Panc1 (cell line): ENCODE measurements around the gene CYTH3. TPM values are rescaled to one million over a fixed set of nuclear protein-coding genes. Genes with fewer than 3 reads are reported as not detected.

Experiments used
- ATAC-seq: fragments of 200-7000 bp; cut with Tn5 transposase; 2 replicates; pipeline ENCODE4 v1.9.1; 2020; ENCODE audit warnings: mild to moderate bottlenecking, moderate library complexity
- BruUV-seq: library from RNA; stranded (reverse); fragments of 400-500 nt; replicated peaks from 2 replicates; lab custom pipeline; 2021; lab: Mats Ljungman, UMichigan
- CTCF ChIA-PET: fragments of 300-600 bp; sonication (Branson Sonifier 250); formaldehyde crosslinking; loops from one replicate; lab custom pipeline; 2022; ENCODE audit warnings: antibody characterized with exemption; lab: Charles Lee
- POLR2A ChIA-PET: fragments of 300-600 bp; sonication (Branson Sonifier 250); formaldehyde crosslinking; loops from one replicate; lab custom pipeline; 2022; ENCODE audit warnings: antibody characterized with exemption; lab: Charles Lee
- DNase-seq: peaks from one replicate; pipeline ENCODE4 v3.0.0-alpha.2; 2010; ENCODE audit warnings: low read depth, low spot score
- H3K27ac ChIP-seq: 2 replicates; pipeline ENCODE4 v1.5.1; 2011; ENCODE audit warnings: mild to moderate bottlenecking, low read length, inconsistent platforms
- H3K27me3 ChIP-seq: fragments of 200-500 bp; sonication (Bioruptor generic); 2 replicates; pipeline ENCODE4 v1.6.0; 2014; ENCODE audit warnings: low read length, inconsistent platforms; ENCODE audit not compliant: control insufficient read depth, insufficient read depth
- H3K36me3 ChIP-seq: fragments of 200-500 bp; sonication (Bioruptor generic); 2 replicates; pipeline ENCODE4 v1.5.1; 2014; ENCODE audit warnings: inconsistent platforms, mild to moderate bottlenecking, low read length, moderate library complexity; ENCODE audit not compliant: control insufficient read depth, insufficient read depth
- H3K4me1 ChIP-seq: 2 replicates; pipeline ENCODE4 v1.5.1; 2011; ENCODE audit warnings: inconsistent platforms, mild to moderate bottlenecking, low read length, moderate library complexity; ENCODE audit not compliant: control insufficient read depth, insufficient read depth
- H3K4me3 ChIP-seq, 2 experiments: 2 replicates each; pipeline ENCODE4 v1.5.1; 2011 to 2012; ENCODE audit warnings: low read depth in 2 of 2, low read length in 2 of 2, mild to moderate bottlenecking in 2 of 2, inconsistent platforms in 1 of 2, moderate library complexity in 1 of 2
- H3K9me3 ChIP-seq: fragments of 200-500 bp; sonication (Bioruptor generic); 2 replicates; pipeline ENCODE4 v1.5.1; 2014; ENCODE audit warnings: low read depth, mild to moderate bottlenecking, inconsistent platforms, low read length, moderate library complexity; ENCODE audit not compliant: control insufficient read depth, insufficient read depth
- POLR2AphosphoS5 ChIP-seq: IDR thresholded peaks from 2 replicates; pipeline ENCODE4 v1.6.1; 2012; ENCODE audit warnings: mild to moderate bottlenecking, low read depth, low read length, moderate library complexity
- SIN3A ChIP-seq: IDR thresholded peaks from 2 replicates; pipeline ENCODE4 v1.6.1; 2012; ENCODE audit warnings: low read depth, mild to moderate bottlenecking, low read length, moderate library complexity, borderline replicate concordance; ENCODE audit not compliant: insufficient read depth
- TCF7L2 ChIP-seq: IDR thresholded peaks from 2 replicates; pipeline ENCODE4 v1.6.1; 2011; ENCODE audit warnings: mild to moderate bottlenecking, low read depth, low read length, inconsistent platforms
- in situ Hi-C: cut with HindIII; loops from 2 replicates; pipeline ENCODE4 v1.10.0; 2016; ENCODE audit warnings: low sequenced_read_pairs, low pct_unique_long_range_greater_than_20kb
- intact Hi-C: fragments of 100-400 bp; cut with micrococcal nuclease; formaldehyde crosslinking; loops from one replicate; pipeline ENCODE4 v1.10.0; 2022; ENCODE audit not compliant: unreplicated experiment
- total RNA-seq: library from RNA; stranded (reverse); gene quantifications from one replicate; pipeline ENCODE4 v1.2.1, GENCODE V29; 2021; ENCODE audit not compliant: unreplicated experiment
- TF ChIP-seq, protein P1 (sequence below), 2 experiments: IDR thresholded peaks; 2 replicates each; pipeline ENCODE4 v1.6.1; 2011 to 2012; ENCODE audit warnings: low read depth in 2 of 2, control low read depth in 1 of 2, low read length in 1 of 2, mild to moderate bottlenecking in 1 of 2, moderate library complexity in 1 of 2; ENCODE audit not compliant: insufficient read depth in 1 of 2
- TF ChIP-seq, protein P2 (sequence below): fragments of 450-650 bp; IDR thresholded peaks from 2 replicates; pipeline ENCODE4 v1.5.1; 2017; ENCODE audit warnings: mild to moderate bottlenecking

The CYTH3 gene
- total RNA-seq, 1 experiment from 2014 or later, result 35.5 TPM

DNA sequence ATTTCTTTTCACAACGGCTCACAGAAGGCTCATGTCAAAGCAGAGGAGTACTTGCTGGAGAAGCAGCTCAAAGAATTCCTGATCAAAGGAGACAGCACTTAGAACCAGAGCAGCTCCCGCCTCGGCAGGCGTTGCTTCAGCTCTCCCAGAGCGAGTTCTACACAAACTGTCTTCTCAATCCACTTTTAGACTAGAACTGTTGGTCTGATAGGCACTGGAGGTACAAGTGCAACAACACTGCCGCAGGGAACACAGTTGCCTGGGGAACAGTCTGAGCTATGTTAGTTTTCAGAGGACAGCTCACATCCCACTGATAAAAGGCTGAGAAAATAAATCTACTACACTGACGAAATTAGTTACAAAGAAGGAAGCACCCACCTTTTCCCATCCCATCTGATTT, 35.4 kb downstream of the CYTH3 start:
- no peaks in the 10 kb centered on the region for H3K9me3 ChIP-seq
- no peak overlapping the region for H3K27ac ChIP-seq
- CTCF ChIA-PET, result no interaction called here
- intact Hi-C loops, result no loop called here
- H3K27me3 ChIP-seq, result no peaks in the 10 kb centered on the region
- in situ Hi-C loops, result no loop called here
- H3K36me3 ChIP-seq, result no peaks in the 10 kb centered on the region
- no peak for TF ChIP-seq POLR2AphosphoS5
- TF ChIP-seq, protein P1, sequence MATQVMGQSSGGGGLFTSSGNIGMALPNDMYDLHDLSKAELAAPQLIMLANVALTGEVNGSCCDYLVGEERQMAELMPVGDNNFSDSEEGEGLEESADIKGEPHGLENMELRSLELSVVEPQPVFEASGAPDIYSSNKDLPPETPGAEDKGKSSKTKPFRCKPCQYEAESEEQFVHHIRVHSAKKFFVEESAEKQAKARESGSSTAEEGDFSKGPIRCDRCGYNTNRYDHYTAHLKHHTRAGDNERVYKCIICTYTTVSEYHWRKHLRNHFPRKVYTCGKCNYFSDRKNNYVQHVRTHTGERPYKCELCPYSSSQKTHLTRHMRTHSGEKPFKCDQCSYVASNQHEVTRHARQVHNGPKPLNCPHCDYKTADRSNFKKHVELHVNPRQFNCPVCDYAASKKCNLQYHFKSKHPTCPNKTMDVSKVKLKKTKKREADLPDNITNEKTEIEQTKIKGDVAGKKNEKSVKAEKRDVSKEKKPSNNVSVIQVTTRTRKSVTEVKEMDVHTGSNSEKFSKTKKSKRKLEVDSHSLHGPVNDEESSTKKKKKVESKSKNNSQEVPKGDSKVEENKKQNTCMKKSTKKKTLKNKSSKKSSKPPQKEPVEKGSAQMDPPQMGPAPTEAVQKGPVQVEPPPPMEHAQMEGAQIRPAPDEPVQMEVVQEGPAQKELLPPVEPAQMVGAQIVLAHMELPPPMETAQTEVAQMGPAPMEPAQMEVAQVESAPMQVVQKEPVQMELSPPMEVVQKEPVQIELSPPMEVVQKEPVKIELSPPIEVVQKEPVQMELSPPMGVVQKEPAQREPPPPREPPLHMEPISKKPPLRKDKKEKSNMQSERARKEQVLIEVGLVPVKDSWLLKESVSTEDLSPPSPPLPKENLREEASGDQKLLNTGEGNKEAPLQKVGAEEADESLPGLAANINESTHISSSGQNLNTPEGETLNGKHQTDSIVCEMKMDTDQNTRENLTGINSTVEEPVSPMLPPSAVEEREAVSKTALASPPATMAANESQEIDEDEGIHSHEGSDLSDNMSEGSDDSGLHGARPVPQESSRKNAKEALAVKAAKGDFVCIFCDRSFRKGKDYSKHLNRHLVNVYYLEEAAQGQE (IDR thresholded peaks at IDR 0.05; ENCODE audit: insufficient read depth in 1 of 2, low read depth in 2 of 2, low read length in 1 of 2), result no peak
- TF ChIP-seq SIN3A, result no peak
- no peak for TF ChIP-seq TCF7L2
- TF ChIP-seq, protein P2, sequence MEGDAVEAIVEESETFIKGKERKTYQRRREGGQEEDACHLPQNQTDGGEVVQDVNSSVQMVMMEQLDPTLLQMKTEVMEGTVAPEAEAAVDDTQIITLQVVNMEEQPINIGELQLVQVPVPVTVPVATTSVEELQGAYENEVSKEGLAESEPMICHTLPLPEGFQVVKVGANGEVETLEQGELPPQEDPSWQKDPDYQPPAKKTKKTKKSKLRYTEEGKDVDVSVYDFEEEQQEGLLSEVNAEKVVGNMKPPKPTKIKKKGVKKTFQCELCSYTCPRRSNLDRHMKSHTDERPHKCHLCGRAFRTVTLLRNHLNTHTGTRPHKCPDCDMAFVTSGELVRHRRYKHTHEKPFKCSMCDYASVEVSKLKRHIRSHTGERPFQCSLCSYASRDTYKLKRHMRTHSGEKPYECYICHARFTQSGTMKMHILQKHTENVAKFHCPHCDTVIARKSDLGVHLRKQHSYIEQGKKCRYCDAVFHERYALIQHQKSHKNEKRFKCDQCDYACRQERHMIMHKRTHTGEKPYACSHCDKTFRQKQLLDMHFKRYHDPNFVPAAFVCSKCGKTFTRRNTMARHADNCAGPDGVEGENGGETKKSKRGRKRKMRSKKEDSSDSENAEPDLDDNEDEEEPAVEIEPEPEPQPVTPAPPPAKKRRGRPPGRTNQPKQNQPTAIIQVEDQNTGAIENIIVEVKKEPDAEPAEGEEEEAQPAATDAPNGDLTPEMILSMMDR, result no peak
- ATAC-seq (no peak), DNase-seq (no peak)
- H3K4me1 ChIP-seq, result no peaks in the 10 kb centered on the region
- BruUV-seq, result no TSS peak
- POLR2A ChIA-PET, result interaction anchor here (0.6 kb wide), 1 partner anchor 340 kb away, joined by 3 read pairs; the partner anchor contains the start of gene ZDHHC4
- H3K4me3 ChIP-seq, result no peak overlapping the region

DNA sequence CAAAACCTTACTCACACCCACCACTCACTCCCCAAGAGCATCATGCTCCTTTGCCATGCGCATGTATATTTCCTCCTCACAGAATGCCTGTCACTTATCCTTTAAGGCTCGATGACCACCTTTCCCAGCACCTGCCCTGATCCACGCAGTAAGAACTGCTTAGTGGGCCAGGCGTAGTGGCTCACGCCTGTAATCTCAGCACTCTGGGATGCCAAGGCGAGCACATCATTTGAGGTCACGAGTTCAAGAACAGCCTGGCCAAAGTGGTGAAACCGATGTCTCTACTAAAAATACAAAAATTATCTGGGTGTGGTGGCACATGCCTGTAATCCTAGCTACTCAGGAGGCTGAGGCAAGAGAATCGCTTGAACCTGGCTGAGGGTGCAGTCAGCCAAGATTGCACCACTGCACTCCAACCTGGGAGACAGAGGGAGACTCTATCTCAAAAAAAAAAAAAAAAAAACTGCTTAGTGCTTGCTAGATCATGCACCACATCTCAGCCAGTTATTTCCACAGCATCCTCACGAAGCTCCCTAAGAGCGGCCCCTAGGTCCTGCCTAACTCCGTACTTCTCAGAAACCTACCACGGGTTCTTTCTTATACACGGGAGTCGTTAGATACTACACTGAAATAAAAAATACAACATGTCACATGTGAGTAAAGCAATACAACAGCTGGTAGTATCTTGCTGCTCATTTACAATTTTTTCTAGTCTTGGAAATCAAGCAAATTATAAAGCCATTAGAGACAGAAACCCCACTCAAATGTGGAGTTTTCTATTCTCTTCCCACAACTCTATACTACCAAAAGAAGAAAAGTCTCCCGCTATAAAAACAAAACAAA, 37.2 kb downstream of the CYTH3 start:
- Histone ChIP-seq H3K27ac (no peak overlapping the region), H3K4me1 (no peaks in the 10 kb centered on the region; the same call in 1 of the 2 replicates), H3K36me3 (no peaks in the 10 kb centered on the region), H3K4me3 (no peak overlapping the region), H3K27me3 (no peaks in the 10 kb centered on the region), H3K9me3 (no peaks in the 10 kb centered on the region)
- ChIA-PET CTCF (no interaction called here), POLR2A (no interaction called here)
- TF ChIP-seq TCF7L2, result no peak
- TF ChIP-seq, protein P1 (IDR thresholded peaks at IDR 0.05; ENCODE audit: insufficient read depth in 1 of 2, low read depth in 2 of 2, low read length in 1 of 2), result no peak
- TF ChIP-seq POLR2AphosphoS5, result no peak
- BruUV-seq, result no TSS peak
- ATAC-seq (no peak), DNase-seq (no peak)
- in situ Hi-C loops, result no loop called here
- intact Hi-C loops, result no loop called here
